Erythroblast (primary cell): ENCODE measurements around the gene WDCP.
"Not testable (repeated sequence)": the region's sequence is repeated elsewhere in the genome, so short reads cannot be mapped to it uniquely, and the experiment has no call there.

Experiments
- GATA1 ChIP-seq: IDR thresholded peaks from 2 replicates; pipeline ENCODE4 v1.6.1; 2011; ENCODE audit warnings: low read depth, mild to moderate bottlenecking, control low read depth, low read length, moderate library complexity
- POLR2A ChIP-seq: IDR thresholded peaks from 2 replicates; pipeline ENCODE4 v1.6.1; 2011; ENCODE audit warnings: mild to moderate bottlenecking, low read length

DNA sequence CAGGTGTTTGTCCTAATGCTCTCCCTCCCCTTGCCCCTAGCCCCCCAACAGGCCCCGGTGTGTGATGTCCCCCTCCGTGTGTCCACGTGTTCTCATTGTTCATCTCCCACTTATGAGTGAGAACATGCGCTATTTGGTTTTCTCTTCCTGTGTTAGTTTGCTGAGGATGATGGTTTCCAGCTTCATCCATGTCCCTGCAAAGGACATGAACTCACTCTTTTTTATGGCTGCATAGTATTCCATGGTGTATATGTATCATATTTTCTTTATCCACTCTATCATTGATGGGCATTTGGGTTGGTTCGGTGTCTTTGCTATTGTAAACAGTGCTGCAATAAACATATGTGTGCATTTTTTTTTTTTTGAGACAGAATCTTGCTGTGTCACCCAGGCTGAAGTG lies 46.1 kb upstream of the WDCP start:
- TF ChIP-seq POLR2A, GATA1: not testable (repeated sequence)
